Measurements from ENCODE around the gene APBA1. TPM values are rescaled to one million over a fixed set of nuclear protein-coding genes. Genes with fewer than 3 reads are reported as not detected.

The APBA1 gene
- total RNA-seq (2021; fragmentation: NEBNext Ultra II Directional; extraction: Animal tissue kit (Norgen Biotek cat#: 25700)): 10 to 100 TPM; 17.6 to 25.6 (median 20.7) TPM
- long read RNA-seq, partial matches to known transcripts: 0 of 2 reads
- long read RNA-seq, other reads (novel, unspliced or antisense): 2 of 2 reads

- peak; percentile 29 for DNase-seq
- peak; percentile 27; the same call in 1 of the 2 replicates for TF ChIP-seq CTCF (IDR thresholded peaks at IDR 0.05)
- H3K4me3 Mint-ChIP-seq: peak within 1 kb of the TSS; percentile 94
- no peaks in the 10 kb centered on the region for H3K36me3 Mint-ChIP-seq (ENCODE audit: low read depth)
- no peaks in the 10 kb centered on the region for H3K9me3 Mint-ChIP-seq
- H3K4me1 Mint-ChIP-seq (ENCODE audit: low read depth): peaks cover 54% of the 10 kb centered on the region
- no peaks in the 10 kb centered on the region for H3K27me3 Mint-ChIP-seq (ENCODE audit: insufficient read depth)
- H3K27ac Mint-ChIP-seq: peak within 1 kb of the TSS; percentile 81
These were observed at the start of gene APBA1 for GRCh38 chr9:69671879-69672595. Gene APBA1 (minus strand): TSS chr9:69672371.

GRCh38 chr9:69719983-69720382 is 47.8 kb upstream of the APBA1 start:
- Mint-ChIP-seq H3K9me3 (no peaks in the 10 kb centered on the region), H3K27ac (no peak overlapping the region), H3K36me3 (ENCODE audit: low read depth) (peaks cover 66% of the 10 kb centered on the region), H3K4me1 (ENCODE audit: low read depth) (peaks cover 7% of the 10 kb centered on the region), H3K27me3 (ENCODE audit: insufficient read depth) (no peaks in the 10 kb centered on the region), H3K4me3 (no peak overlapping the region)
- DNase-seq: no peak
- TF ChIP-seq CTCF (IDR thresholded peaks at IDR 0.05): no peak

GRCh38 chr9:69719367-69719766 is 47.2 kb upstream of the APBA1 start:
- no peak for DNase-seq
- H3K27me3 Mint-ChIP-seq (ENCODE audit: insufficient read depth): no peaks in the 10 kb centered on the region
- no peak for TF ChIP-seq CTCF (IDR thresholded peaks at IDR 0.05)
- no peak overlapping the region for H3K27ac Mint-ChIP-seq
- no peak overlapping the region for H3K4me3 Mint-ChIP-seq
- H3K9me3 Mint-ChIP-seq: no peaks in the 10 kb centered on the region
- peaks cover 62% of the 10 kb centered on the region for H3K36me3 Mint-ChIP-seq (ENCODE audit: low read depth)
- peaks cover 7% of the 10 kb centered on the region for H3K4me1 Mint-ChIP-seq (ENCODE audit: low read depth)

GRCh38 chr9:69718218-69718617 is 46.0 kb upstream of the APBA1 start:
- H3K4me1 Mint-ChIP-seq (ENCODE audit: low read depth): peaks cover 7% of the 10 kb centered on the region
- peaks cover 61% of the 10 kb centered on the region for H3K36me3 Mint-ChIP-seq (ENCODE audit: low read depth)
- no peaks in the 10 kb centered on the region for H3K9me3 Mint-ChIP-seq
- H3K27ac Mint-ChIP-seq: no peak overlapping the region
- TF ChIP-seq CTCF (IDR thresholded peaks at IDR 0.05): no peak
- H3K27me3 Mint-ChIP-seq (ENCODE audit: insufficient read depth): no peaks in the 10 kb centered on the region
- DNase-seq: no peak
- no peak overlapping the region for H3K4me3 Mint-ChIP-seq

GRCh38 chr9:69715825-69716224 is 43.7 kb upstream of the APBA1 start:
- peaks cover 41% of the 10 kb centered on the region for H3K36me3 Mint-ChIP-seq (ENCODE audit: low read depth)
- no peak overlapping the region for H3K27ac Mint-ChIP-seq
- no peak for DNase-seq
- H3K27me3 Mint-ChIP-seq (ENCODE audit: insufficient read depth): no peaks in the 10 kb centered on the region
- no peak for TF ChIP-seq CTCF (IDR thresholded peaks at IDR 0.05)
- peaks cover 7% of the 10 kb centered on the region for H3K4me1 Mint-ChIP-seq (ENCODE audit: low read depth)
- no peaks in the 10 kb centered on the region for H3K9me3 Mint-ChIP-seq
- no peak overlapping the region for H3K4me3 Mint-ChIP-seq

Data from HFFc6 (cell line).